ENCODE measurements around the gene MYOT.

Gene MYOT

DNA sequence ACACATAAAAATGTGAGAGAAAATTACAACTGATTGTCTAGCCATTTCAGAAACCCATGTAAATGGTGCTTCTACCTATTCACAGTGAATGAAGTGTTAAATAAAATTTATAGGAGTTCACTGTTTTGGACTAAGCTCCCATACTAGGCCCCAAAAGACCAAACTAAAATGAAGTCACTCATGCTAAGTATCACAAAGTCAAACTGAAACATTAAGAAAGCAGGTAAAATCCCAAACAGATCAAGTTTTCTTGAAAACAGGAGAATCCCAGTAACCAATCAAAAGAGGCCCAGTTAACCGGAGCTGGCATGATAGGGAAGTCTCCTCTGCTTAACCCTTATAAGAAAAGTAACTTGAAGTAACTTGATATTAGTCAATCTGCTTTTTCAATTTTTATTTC is 35.2 kb upstream of the MYOT start:
- TF ChIP-seq, protein P1, sequence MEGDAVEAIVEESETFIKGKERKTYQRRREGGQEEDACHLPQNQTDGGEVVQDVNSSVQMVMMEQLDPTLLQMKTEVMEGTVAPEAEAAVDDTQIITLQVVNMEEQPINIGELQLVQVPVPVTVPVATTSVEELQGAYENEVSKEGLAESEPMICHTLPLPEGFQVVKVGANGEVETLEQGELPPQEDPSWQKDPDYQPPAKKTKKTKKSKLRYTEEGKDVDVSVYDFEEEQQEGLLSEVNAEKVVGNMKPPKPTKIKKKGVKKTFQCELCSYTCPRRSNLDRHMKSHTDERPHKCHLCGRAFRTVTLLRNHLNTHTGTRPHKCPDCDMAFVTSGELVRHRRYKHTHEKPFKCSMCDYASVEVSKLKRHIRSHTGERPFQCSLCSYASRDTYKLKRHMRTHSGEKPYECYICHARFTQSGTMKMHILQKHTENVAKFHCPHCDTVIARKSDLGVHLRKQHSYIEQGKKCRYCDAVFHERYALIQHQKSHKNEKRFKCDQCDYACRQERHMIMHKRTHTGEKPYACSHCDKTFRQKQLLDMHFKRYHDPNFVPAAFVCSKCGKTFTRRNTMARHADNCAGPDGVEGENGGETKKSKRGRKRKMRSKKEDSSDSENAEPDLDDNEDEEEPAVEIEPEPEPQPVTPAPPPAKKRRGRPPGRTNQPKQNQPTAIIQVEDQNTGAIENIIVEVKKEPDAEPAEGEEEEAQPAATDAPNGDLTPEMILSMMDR (IDR thresholded peaks at IDR 0.05; ENCODE audit: low read depth, low read length, poor library complexity, severe bottlenecking): no peak
- no peak for TF ChIP-seq EZH2phosphoT487 (IDR thresholded peaks at IDR 0.05; ENCODE audit: borderline replicate concordance, low read length)
- Histone ChIP-seq H3F3A (ENCODE audit: control insufficient read depth, insufficient read depth) (no peaks in the 10 kb centered on the region), H3K79me2 (ENCODE audit: control insufficient read depth, low read length) (no peaks in the 10 kb centered on the region), H3K9me3 (ENCODE audit: control insufficient read depth, insufficient read depth, low read length) (no peaks in the 10 kb centered on the region), H3K36me3 (ENCODE audit: control insufficient read depth, low read length) (no peaks in the 10 kb centered on the region), H3K9me2 (replicated peaks; ENCODE audit: control insufficient read depth, low read length) (no peaks in the 10 kb centered on the region), H3K27ac (ENCODE audit: low read depth, low read length) (no peak overlapping the region), H3K27me3 (ENCODE audit: control insufficient read depth, low read length) (no peaks in the 10 kb centered on the region), H3K4me2 (ENCODE audit: low read length) (no peak overlapping the region), H3K4me1 (ENCODE audit: control insufficient read depth, low read length) (no peaks in the 10 kb centered on the region), H4K20me1 (ENCODE audit: control insufficient read depth, insufficient read depth, low read depth, low read length) (no peaks in the 10 kb centered on the region), H3K4me3 (ENCODE audit: low read length) (no peak overlapping the region)

DNA sequence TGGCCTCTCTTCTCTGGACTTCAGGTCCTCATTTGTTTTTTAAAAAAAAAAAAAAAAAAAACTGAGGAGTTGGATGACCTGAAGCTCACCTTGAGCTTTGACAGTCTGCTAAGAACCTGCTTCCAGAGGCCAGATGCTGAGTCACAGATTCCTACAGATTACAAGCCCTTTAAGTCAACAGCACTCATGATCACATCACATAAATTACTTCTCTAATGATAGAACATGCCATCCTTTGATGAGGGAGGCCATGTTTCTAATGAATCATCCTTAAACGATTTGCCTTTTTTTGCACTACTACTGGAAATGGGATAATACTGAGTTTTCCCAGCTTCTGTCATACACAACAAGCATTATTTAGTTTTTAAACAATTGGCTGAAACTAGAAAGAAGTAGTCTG is 34.2 kb upstream of the MYOT start:
- Histone ChIP-seq H3F3A (ENCODE audit: control insufficient read depth, insufficient read depth) (no peaks in the 10 kb centered on the region), H3K4me2 (ENCODE audit: low read length) (no peak overlapping the region), H3K4me3 (ENCODE audit: low read length) (no peak overlapping the region), H4K20me1 (ENCODE audit: control insufficient read depth, insufficient read depth, low read depth, low read length) (no peaks in the 10 kb centered on the region), H3K79me2 (ENCODE audit: control insufficient read depth, low read length) (no peaks in the 10 kb centered on the region), H3K36me3 (ENCODE audit: control insufficient read depth, low read length) (no peaks in the 10 kb centered on the region), H3K9me2 (replicated peaks; ENCODE audit: control insufficient read depth, low read length) (no peaks in the 10 kb centered on the region), H3K27me3 (ENCODE audit: control insufficient read depth, low read length) (no peaks in the 10 kb centered on the region), H3K9me3 (ENCODE audit: control insufficient read depth, insufficient read depth, low read length) (no peaks in the 10 kb centered on the region), H3K27ac (ENCODE audit: low read depth, low read length) (no peak overlapping the region), H3K4me1 (ENCODE audit: control insufficient read depth, low read length) (no peaks in the 10 kb centered on the region)
- TF ChIP-seq, protein P1 (IDR thresholded peaks at IDR 0.05; ENCODE audit: low read depth, low read length, poor library complexity, severe bottlenecking): no peak
- TF ChIP-seq EZH2phosphoT487 (IDR thresholded peaks at IDR 0.05; ENCODE audit: borderline replicate concordance, low read length): no peak

DNA sequence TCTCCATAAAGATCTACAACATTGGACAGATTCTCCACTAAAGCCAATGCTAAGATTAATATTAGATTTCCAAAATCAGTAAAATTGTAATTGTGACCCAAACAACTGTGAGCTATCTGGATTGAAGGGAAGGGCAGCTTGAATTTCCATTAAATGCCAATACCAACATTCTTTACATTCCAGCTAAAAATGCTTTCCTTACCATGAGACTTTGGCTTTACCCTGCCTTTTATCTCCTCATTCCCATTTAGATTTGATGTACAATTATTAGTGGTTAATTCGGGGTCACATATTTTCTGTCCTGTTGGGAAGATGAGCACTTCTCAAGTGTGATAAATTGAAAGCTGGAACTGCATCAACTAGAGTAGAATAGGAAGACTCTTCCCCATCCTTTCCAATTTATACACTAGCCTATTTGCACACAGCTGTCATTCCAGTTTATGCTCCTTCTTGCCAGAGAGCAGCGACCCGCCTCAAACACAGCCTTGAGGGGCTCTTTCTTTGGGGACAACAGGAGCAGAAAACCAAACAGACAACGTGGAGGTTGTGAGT is 33.1 kb upstream of the MYOT start:
- no peak overlapping the region for H3K4me2 ChIP-seq (ENCODE audit: low read length)
- H3K27ac ChIP-seq (ENCODE audit: low read depth, low read length): no peak overlapping the region
- TF ChIP-seq, protein P1 (IDR thresholded peaks at IDR 0.05; ENCODE audit: low read depth, low read length, poor library complexity, severe bottlenecking): no peak
- no peak for TF ChIP-seq EZH2phosphoT487 (IDR thresholded peaks at IDR 0.05; ENCODE audit: borderline replicate concordance, low read length)

More for the DNA sequence above, 33.1 kb upstream of the MYOT start:
- Histone ChIP-seq H3K36me3 (ENCODE audit: control insufficient read depth, low read length) (no peaks in the 10 kb centered on the region), H3K27me3 (ENCODE audit: control insufficient read depth, low read length) (no peaks in the 10 kb centered on the region), H3K4me1 (ENCODE audit: control insufficient read depth, low read length) (no peaks in the 10 kb centered on the region), H3K9me3 (ENCODE audit: control insufficient read depth, insufficient read depth, low read length) (no peaks in the 10 kb centered on the region), H3F3A (ENCODE audit: control insufficient read depth, insufficient read depth) (no peaks in the 10 kb centered on the region), H4K20me1 (ENCODE audit: control insufficient read depth, insufficient read depth, low read depth, low read length) (no peaks in the 10 kb centered on the region), H3K9me2 (replicated peaks; ENCODE audit: control insufficient read depth, low read length) (no peaks in the 10 kb centered on the region), H3K79me2 (ENCODE audit: control insufficient read depth, low read length) (no peaks in the 10 kb centered on the region), H3K4me3 (ENCODE audit: low read length) (no peak overlapping the region)

Measured in DOHH2 (cell line).